H1 (cell line): ENCODE results near the gene ASMTL.

ENCODE experiments used
- CREB1 ChIP-seq: IDR thresholded peaks from 2 replicates; pipeline ENCODE4 v1.6.1; 2012; ENCODE audit warnings: inconsistent platforms
- CTCF ChIP-seq, 3 experiments: IDR thresholded peaks; 1 replicate in 2 of 3; 2 replicates in 1 of 3; pipeline versions ENCODE4 v1.5.1 to v1.6.1; 2011; ENCODE audit warnings: low read length in 3 of 3, mild to moderate bottlenecking in 3 of 3, inconsistent platforms in 2 of 3, low read depth in 1 of 3, moderate library complexity in 1 of 3; ENCODE audit not compliant: insufficient read depth in 1 of 3; ENCODE audit errors: control extremely low read depth in 1 of 3
- POLR2A ChIP-seq, 2 experiments: IDR thresholded peaks; 1 replicate in 1 of 2; 2 replicates in 1 of 2; pipeline ENCODE4 v1.6.1; 2011; ENCODE audit warnings: low read depth in 2 of 2, low read length in 2 of 2, mild to moderate bottlenecking in 2 of 2; ENCODE audit errors: control extremely low read depth in 1 of 2
- POLR2AphosphoS5 ChIP-seq: IDR thresholded peaks from 2 replicates; pipeline ENCODE4 v1.6.1; 2011; ENCODE audit warnings: low read depth, low read length
- TEAD4 ChIP-seq: IDR thresholded peaks from 2 replicates; pipeline ENCODE4 v1.6.1; 2012; ENCODE audit warnings: low read depth, low read length, inconsistent platforms, mixed read lengths

- TF ChIP-seq CTCF (IDR thresholded peaks at IDR 0.05; ENCODE audit: control extremely low read depth in 1 of 3, insufficient read depth in 1 of 3, low read depth in 1 of 3, low read length in 3 of 3) (no peak), CREB1 (no peak), TEAD4 (no peak), POLR2AphosphoS5 (peak; percentile 2; the same call in 1 of the 2 replicates), POLR2A (IDR thresholded peaks at IDR 0.05; ENCODE audit: control extremely low read depth in 1 of 2, low read depth in 2 of 2, low read length in 2 of 2) (no peak)
Observed at GRCh38 chrX:1386338-1387127, 66.2 kb downstream of the ASMTL start.
